Parathyroid adenoma (tissue), 2 donors: ENCODE results near the gene JAKMIP3.

ENCODE experiments used
- H2AFZ ChIP-seq: fragments of 300-600 bp; sonication (generic); one replicate; pipeline ENCODE4 v1.7.0; 2017; ENCODE audit warnings: antibody characterized with exemption, mild to moderate bottlenecking
- H3K27ac ChIP-seq: fragments of 300-600 bp; sonication (generic); one replicate; pipeline ENCODE4 v1.7.0; 2017
- H3K27me3 ChIP-seq: fragments of 300-600 bp; sonication (generic); one replicate; pipeline ENCODE4 v1.7.0; 2017; ENCODE audit warnings: low read length; ENCODE audit not compliant: control insufficient read depth, insufficient read depth
- H3K36me3 ChIP-seq: fragments of 300-600 bp; sonication (generic); one replicate; pipeline ENCODE4 v1.7.0; 2017; ENCODE audit warnings: low read length; ENCODE audit not compliant: control insufficient read depth, insufficient read depth
- H3K4me1 ChIP-seq: fragments of 300-600 bp; sonication (generic); one replicate; pipeline ENCODE4 v1.7.0; 2017; ENCODE audit warnings: control low read depth
- H3K4me2 ChIP-seq: fragments of 300-600 bp; sonication (generic); one replicate; pipeline ENCODE4 v1.7.0; 2017; ENCODE audit warnings: low read length
- H3K4me3 ChIP-seq: fragments of 300-600 bp; sonication (generic); one replicate; pipeline ENCODE4 v1.7.0; 2017; ENCODE audit warnings: low read depth, low read length
- H3K79me2 ChIP-seq: fragments of 300-600 bp; sonication (generic); one replicate; pipeline ENCODE4 v1.7.0; 2017; ENCODE audit warnings: control low read depth
- H3K9ac ChIP-seq: fragments of 300-600 bp; sonication (generic); one replicate; pipeline ENCODE4 v1.7.0; 2017; ENCODE audit warnings: mild to moderate bottlenecking
- H3K9me3 ChIP-seq: fragments of 300-600 bp; sonication (generic); one replicate; pipeline ENCODE4 v1.7.0; 2017; ENCODE audit warnings: low read length; ENCODE audit not compliant: control insufficient read depth
- TF ChIP-seq, protein P1 (sequence below): fragments of 300-600 bp; sonication (generic); IDR thresholded peaks from one replicate; pipeline ENCODE4 v1.7.0; 2017; ENCODE audit warnings: antibody characterized with exemption, mild to moderate bottlenecking
- donor health status: primary hyperparathyroidism.

The JAKMIP3 gene

DNA sequence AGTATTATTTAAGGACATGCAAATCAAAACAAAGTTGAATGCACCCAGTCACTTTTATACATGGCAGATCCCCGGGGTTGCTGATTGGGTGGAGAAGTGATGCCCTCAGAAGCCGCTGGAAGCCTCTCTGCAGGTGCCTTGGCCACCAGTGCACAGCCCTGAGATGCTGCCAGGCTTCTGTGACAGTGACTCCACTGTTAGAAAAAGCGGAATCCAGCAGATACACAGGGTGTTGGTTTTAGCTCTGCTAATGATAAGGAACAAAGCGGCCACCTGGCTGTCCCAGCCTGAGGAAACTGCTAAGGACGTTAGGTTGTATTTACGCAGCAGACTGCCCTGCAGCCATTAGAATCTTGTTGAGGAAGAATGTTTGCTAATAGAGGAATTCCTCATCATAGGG lies 47.5 kb downstream of the JAKMIP3 start:
- Histone ChIP-seq H3K27me3 (no peaks in the 10 kb centered on the region), H3K27ac (no peak overlapping the region), H3K4me3 (no peak overlapping the region), H3K9ac (no peak overlapping the region), H3K4me2 (no peak overlapping the region), H3K4me1 (no peaks in the 10 kb centered on the region), H2AFZ (no peak overlapping the region), H3K79me2 (no peaks in the 10 kb centered on the region), H3K36me3 (no peaks in the 10 kb centered on the region), H3K9me3 (no peaks in the 10 kb centered on the region)
- TF ChIP-seq, protein P1, sequence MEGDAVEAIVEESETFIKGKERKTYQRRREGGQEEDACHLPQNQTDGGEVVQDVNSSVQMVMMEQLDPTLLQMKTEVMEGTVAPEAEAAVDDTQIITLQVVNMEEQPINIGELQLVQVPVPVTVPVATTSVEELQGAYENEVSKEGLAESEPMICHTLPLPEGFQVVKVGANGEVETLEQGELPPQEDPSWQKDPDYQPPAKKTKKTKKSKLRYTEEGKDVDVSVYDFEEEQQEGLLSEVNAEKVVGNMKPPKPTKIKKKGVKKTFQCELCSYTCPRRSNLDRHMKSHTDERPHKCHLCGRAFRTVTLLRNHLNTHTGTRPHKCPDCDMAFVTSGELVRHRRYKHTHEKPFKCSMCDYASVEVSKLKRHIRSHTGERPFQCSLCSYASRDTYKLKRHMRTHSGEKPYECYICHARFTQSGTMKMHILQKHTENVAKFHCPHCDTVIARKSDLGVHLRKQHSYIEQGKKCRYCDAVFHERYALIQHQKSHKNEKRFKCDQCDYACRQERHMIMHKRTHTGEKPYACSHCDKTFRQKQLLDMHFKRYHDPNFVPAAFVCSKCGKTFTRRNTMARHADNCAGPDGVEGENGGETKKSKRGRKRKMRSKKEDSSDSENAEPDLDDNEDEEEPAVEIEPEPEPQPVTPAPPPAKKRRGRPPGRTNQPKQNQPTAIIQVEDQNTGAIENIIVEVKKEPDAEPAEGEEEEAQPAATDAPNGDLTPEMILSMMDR, result no peak

DNA sequence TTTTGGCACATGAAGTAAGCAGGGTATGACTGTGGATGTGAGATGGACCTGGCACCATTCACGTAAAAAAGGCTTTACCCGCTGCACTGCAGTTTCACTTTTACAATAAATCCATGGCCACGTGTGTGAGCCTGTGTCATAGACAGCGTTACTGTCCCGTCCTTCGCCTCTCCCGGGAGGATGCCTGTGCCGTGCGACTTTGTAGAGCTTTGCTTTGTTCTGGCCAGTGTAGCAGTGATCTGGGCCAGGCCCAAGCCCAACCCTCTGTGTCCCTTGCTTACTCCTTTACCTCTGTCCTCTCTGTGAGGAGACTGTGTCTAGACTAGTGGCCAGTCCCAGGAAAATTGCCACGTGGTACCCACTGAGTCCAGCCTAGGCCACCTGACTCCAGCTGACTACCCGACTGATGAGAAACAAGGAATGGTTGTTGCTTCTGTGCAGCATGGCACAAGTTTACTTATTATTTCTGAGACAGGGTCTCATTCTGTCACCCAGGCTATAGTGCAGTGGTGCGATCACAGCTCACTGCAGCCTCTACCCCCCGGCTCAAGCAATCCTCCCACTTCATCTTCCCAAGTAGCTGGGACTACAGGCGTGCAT lies 48.1 kb downstream of the JAKMIP3 start:
- Histone ChIP-seq H3K9me3 (no peaks in the 10 kb centered on the region), H3K79me2 (no peaks in the 10 kb centered on the region), H3K27ac (no peak overlapping the region), H3K36me3 (no peaks in the 10 kb centered on the region), H2AFZ (no peak overlapping the region), H3K27me3 (no peaks in the 10 kb centered on the region), H3K4me2 (no peak overlapping the region), H3K9ac (no peak overlapping the region), H3K4me3 (no peak overlapping the region), H3K4me1 (no peaks in the 10 kb centered on the region)
- TF ChIP-seq, protein P1, result no peak

DNA sequence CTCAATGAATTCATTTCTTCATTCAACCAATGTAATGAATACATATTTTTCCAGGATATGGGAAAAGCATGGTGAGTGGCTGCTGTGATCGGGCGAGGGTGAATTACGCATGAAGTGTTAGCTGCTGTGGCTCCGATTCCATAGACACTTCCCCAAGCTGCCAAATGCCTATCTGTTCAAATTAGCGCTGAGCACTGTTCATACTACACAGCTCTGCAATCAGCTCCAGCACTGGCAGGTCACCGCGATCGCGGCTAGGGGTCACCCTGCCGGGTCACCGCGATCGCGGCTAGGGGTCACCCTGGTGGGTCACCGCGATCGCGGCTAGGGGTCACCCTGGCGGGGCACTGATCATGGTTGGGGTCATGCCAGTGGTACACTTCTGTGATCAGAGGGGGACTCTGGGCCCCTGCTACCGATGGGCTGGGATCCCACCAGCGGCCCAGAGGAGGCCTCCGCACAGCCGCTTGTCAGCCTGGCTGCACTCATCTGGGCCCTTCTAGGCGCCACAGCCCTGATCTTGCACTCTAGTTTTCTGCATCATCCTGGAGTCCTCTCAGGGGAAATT lies 49.3 kb downstream of the JAKMIP3 start:
- no peak overlapping the region for H3K27ac ChIP-seq
- no peaks in the 10 kb centered on the region for H3K4me1 ChIP-seq
- no peak overlapping the region for H3K4me2 ChIP-seq
- no peaks in the 10 kb centered on the region for H3K36me3 ChIP-seq
- no peaks in the 10 kb centered on the region for H3K9me3 ChIP-seq
- H3K9ac ChIP-seq, result no peak overlapping the region
- no peak overlapping the region for H3K4me3 ChIP-seq
- H3K79me2 ChIP-seq, result no peaks in the 10 kb centered on the region
- H3K27me3 ChIP-seq, result no peaks in the 10 kb centered on the region
- TF ChIP-seq, protein P1, result no peak
- H2AFZ ChIP-seq, result no peak overlapping the region
